NCI-H2081 (cell line): Measurements from ENCODE around the gene GAPT.

Experiments
- DNase-seq, 2 experiments: peaks; one replicate each; lab custom pipeline; 2025; lab: John Stamatoyannopoulos, UW

GAPT gene

DNA sequence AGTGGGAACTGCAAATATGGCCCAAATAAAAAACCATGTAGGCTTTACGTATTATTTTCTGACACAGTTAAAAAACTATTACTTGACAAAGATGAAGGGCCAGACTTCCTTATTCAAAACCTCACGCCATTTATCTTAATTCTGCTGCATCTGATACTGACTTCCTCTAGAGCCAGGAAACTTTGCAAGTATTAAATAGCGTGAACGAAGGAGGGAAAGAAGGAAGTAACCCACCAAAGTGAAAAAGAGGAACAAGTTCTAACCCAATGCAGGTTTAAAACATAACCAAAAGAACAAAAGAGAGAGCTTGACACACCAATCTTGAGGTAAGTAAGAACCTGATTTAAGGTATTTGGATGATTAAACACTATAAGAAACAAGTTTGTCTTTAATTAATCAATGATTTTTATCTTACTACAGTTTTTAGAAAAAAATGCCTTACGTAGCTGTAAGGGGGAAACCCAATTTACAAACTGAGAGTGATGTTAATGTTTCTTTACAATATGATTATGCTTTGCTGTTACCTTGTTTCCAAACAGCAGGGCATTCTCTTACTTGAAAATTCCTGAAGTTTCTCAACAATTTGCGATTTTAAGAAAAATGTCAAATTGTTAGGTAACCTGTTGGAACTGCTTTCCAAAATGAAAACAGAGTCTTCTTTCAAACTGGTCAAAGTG is at the start of gene GAPT:
Gene GAPT (plus strand): TSS at position 220 of the 677 bp plus-strand sequence. CDS start 3,102 bp downstream, outside the sequence.
- no peak for DNase-seq

- no peak for DNase-seq
Observed at GRCh38 chr5:58444805-58445204, 46.4 kb upstream of the GAPT start.

GRCh38 chr5:58446024-58446423 is 45.2 kb upstream of the GAPT start:
- no peak for DNase-seq

DNA sequence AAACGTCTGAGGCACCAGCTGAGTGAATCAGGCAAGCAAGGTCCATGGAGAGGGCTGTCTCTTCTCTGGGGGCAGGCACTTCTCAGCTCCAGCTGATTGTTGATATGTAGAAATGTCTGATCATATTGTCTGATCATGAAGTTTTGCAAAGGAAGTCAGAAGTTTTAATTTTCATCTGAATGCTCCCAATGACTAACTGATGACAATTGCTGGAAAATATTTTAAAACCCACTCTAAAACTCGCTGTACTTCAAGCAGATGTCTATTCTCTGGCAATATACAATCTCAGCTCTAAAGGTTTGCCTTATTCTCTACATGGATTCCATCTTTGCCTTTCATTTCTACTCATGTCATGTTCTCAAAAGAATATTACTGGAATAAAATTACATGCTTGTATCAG is 44.0 kb upstream of the GAPT start:
- no peak for DNase-seq

GRCh38 chr5:58450018-58450417 is 41.2 kb upstream of the GAPT start:
- no peak for DNase-seq

GRCh38 chr5:58450811-58451629 is 40.2 kb upstream of the GAPT start:
- DNase-seq = no peak

DNA sequence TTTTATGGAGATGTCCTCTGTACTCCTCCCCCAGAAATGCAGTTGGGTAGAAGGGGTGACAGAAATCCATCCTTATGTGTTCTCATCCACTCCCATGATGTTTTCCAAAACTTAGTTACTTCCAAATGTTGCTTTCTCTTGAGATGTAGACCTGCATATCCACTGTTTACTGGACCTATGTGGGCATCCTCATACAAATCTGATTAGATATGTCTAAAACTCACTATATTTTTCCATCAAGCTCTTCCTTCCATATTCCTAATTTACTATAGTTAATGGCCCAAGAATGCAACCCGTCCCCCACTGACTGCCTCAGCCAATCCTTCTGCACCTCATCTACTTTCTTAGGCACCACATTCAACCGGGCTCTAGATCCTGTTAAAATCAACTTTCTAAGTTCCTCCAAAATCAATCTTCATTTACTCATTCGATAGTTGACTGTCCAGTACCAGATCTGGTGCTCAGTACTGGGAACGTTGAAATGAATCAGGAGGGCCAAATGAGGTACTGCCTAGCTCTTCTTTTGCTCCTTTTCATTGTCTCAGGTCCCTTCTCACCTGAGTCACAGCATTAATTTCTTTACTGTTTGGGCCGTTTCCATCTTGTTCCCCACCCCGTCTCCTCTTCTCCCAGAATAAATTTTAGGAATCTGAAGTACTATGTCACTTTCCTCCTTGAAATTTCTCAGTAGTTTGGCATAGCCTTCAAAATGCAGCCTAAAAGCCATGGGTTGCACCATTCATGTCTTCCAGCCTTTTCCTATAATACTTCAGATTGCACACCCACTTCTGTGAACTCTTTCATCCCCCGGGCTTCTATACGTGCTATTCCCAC is 39.3 kb upstream of the GAPT start:
- no peak for DNase-seq

DNA sequence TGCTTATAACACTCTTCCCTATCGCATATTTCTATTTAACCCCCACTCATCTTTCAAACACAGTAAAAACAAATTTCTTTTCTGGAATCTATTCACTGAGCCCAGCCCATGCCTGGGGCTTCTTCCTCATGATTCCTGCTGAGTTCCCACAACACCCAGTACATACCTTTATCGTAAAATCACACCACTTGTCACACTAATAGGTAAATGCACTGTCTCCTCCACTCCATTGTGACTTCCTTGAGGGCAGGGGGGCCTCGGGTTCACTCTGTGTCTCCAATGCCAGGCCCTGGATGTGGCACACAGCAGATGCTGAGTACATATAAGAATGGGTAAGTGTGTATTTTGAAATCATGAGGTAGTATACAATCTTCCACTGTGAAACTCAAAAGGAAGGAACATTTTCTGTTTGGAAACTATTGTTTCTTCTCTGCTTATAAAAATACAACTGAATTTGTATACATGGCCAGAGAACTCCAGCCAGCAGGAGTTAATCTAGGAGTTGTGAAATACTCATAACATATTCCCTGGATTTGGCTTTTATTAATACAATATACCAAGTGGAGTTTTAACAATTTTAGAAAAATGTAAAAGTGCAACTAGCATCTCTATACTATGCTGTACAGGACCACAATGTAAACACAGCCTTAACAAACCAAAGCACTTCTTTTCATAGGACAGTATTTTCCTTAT is 38.5 kb upstream of the GAPT start:
- DNase-seq = no peak

DNA sequence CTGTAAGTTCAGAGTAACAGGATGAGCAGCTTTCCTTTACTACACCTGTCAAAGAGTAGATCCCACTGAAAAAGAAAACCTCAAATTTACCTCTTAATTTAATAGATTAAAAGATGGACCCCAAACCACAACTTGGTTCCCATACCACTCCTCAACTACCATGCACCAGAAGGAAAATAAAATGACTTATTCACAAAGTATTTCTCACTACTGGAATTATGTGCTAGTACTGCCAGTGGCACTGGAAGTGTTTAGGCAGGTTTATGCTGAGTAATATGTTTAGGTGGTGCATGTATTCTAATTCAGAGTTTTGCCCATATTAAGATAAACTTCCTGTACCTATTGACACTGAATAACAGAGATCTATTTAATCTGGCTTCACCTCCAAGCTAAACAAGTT is 37.9 kb upstream of the GAPT start:
- no peak for DNase-seq

GRCh38 chr5:58454025-58454424 is 37.2 kb upstream of the GAPT start:
- DNase-seq = no peak

- DNase-seq = no peak
Observed at GRCh38 chr5:58455066-58455465, 36.2 kb upstream of the GAPT start.

DNA sequence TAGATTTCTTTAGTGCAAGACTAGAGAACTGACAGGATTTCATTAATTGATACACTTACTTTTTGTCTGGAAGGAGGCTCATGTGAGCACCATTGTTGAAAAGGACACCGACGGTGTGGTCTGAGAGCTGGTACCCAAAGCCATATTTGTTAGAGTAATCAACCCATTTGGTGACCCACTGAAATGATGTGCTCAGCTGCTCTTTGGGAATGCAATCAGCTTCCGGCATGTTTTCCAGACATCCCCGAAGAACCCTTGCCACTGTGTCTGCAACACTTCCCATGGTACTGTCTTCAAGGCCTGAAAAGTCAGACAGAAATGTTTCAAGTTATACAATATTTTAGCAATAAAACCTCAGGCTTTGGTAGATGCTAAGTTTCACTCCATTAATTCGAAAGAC is 35.8 kb upstream of the GAPT start:
- DNase-seq = no peak

DNA sequence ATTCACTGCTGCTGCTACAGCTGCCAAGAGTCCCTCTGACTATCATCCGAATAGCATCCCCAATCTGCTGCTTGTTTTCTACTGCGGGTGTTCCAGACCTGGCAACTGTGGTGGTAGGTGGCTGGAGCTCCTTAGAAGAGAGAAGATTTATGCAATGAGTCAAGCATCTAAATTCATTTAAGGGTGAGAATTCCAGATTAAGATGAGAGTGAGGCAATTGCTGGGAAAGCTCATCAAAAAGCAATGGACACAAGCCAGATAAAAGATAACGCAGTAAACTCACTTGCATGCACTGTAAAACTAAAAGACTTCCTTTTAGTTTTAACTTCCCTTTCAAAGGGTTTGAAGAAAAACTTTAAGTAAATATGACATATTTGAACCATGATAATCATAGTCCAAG is 35.2 kb upstream of the GAPT start:
- no peak for DNase-seq

DNA sequence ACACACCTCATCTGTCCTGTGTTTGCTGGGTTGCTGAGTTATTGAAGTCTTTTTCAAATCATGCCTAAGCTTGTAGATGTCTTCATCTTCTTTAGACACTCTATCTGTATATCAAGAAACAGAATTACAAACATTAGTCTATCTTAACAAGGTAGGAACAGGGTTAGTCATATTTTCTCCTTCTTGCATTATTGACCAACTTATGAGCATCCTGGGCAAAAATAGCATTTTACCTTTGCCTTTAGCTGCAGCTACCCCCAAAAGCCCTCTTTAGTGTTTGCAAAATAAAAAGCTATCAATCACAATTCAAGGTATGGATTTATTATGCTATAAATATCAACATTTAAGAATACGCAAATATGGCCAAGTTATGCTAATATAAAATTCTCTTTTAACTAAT is 34.7 kb upstream of the GAPT start:
- DNase-seq = no peak

- no peak for DNase-seq
Observed at GRCh38 chr5:58457050-58457449, 34.2 kb upstream of the GAPT start.

GRCh38 chr5:58458141-58458742 is 33.0 kb upstream of the GAPT start:
- no peak for DNase-seq

- no peak for DNase-seq
Observed at GRCh38 chr5:58458743-58459145, 32.5 kb upstream of the GAPT start.

GRCh38 chr5:58459146-58460001 is 31.9 kb upstream of the GAPT start:
- no peak for DNase-seq

- DNase-seq = peak; percentile 51 to 61
Observed at GRCh38 chr5:58460002-58460731, 31.1 kb upstream of the GAPT start, which contains the start of gene PLK2. PLK2 (minus strand) TSS chr5:58460086; CDS start chr5:58459959, 127 bp downstream.
